Smooth muscle cell (in vitro differentiated cells): ENCODE measurements around the gene LDB2. TPM values are rescaled to one million over a fixed set of nuclear protein-coding genes. Genes with fewer than 3 reads are reported as not detected.
"Not testable (repeated sequence)": the region's sequence is repeated elsewhere in the genome, so short reads cannot be mapped to it uniquely, and the experiment has no call there.

Experiments used
- DNase-seq: peaks from one replicate; lab custom pipeline; 2025; ENCODE audit not compliant: unreplicated experiment; lab: John Stamatoyannopoulos, UW
- H2AFZ ChIP-seq: fragments of 200-600 bp; sonication (generic); 2 replicates; pipeline ENCODE4 v1.6.0; 2016; ENCODE audit warnings: antibody characterized with exemption, low read depth, mild to moderate bottlenecking
- H3F3A ChIP-seq: fragments of 200-600 bp; sonication (generic); 2 replicates; pipeline ENCODE4 v1.6.0; 2017; ENCODE audit warnings: antibody characterized with exemption, low read depth
- H3K27ac ChIP-seq: fragments of 200-600 bp; sonication (generic); 2 replicates; pipeline ENCODE4 v1.5.1; 2016; ENCODE audit warnings: low read depth, mild to moderate bottlenecking
- H3K27me3 ChIP-seq: fragments of 200-600 bp; sonication (generic); 2 replicates; pipeline ENCODE4 v1.6.1; 2016; ENCODE audit warnings: low read depth, mild to moderate bottlenecking
- H3K36me3 ChIP-seq: fragments of 200-600 bp; sonication (generic); 2 replicates; pipeline ENCODE4 v1.5.1; 2016; ENCODE audit warnings: low read depth
- H3K4me1 ChIP-seq: fragments of 200-600 bp; sonication (generic); 2 replicates; pipeline ENCODE4 v1.5.1; 2016; ENCODE audit warnings: low read depth
- H3K4me2 ChIP-seq: fragments of 200-600 bp; sonication (generic); 2 replicates; pipeline ENCODE4 v1.6.0; 2016; ENCODE audit warnings: mild to moderate bottlenecking
- H3K4me3 ChIP-seq: fragments of 200-600 bp; sonication (generic); 2 replicates; pipeline ENCODE4 v1.5.1; 2016; ENCODE audit warnings: mild to moderate bottlenecking
- H3K79me2 ChIP-seq: fragments of 200-600 bp; sonication (generic); 2 replicates; pipeline ENCODE4 v1.6.0; 2016; ENCODE audit warnings: low read depth, mild to moderate bottlenecking
- H3K9ac ChIP-seq: fragments of 200-600 bp; sonication (generic); 2 replicates; pipeline ENCODE4 v1.6.0; 2016; ENCODE audit warnings: low read depth
- H3K9me3 ChIP-seq: fragments of 200-600 bp; sonication (generic); replicated peaks from 2 replicates; pipeline ENCODE4 v1.5.1; 2016; ENCODE audit warnings: low read depth
- H4K20me1 ChIP-seq: fragments of 200-600 bp; sonication (generic); 2 replicates; pipeline ENCODE4 v1.6.0; 2016; ENCODE audit warnings: low read depth
- WGBS: methylation state at CpG from one replicate; pipeline ENCODE4 v1.1.7; 2016; ENCODE audit warnings: low lambda C conversion rate; 5-methylcytosine and 5-hydroxymethylcytosine counted together
- polyA plus RNA-seq: library from polyadenylated mRNA; unstranded; fragments of >200 nt; fragmentation: Nextera tagmentation; extraction: Ambion mirVana; gene quantifications from 2 replicates; pipeline ENCODE4 v1.2.1, GENCODE V29; 2016
- total RNA-seq: library from RNA; depleted of rRNA; stranded (reverse); fragments of >200 nt; gene quantifications from 2 replicates; pipeline ENCODE4 v1.2.3, GENCODE V29; 2014
- TF ChIP-seq, protein P1 (sequence below): fragments of 200-600 bp; sonication (generic); IDR thresholded peaks from 2 replicates; pipeline ENCODE4 v1.5.1; 2017; ENCODE audit warnings: borderline replicate concordance, mild to moderate bottlenecking, antibody characterized with exemption; ENCODE audit not compliant: insufficient read depth, poor library complexity, severe bottlenecking

The LDB2 gene
- total and polyA plus RNA-seq, 2 experiments from 2014 or later, result 30.6 to 61.5 TPM

DNA sequence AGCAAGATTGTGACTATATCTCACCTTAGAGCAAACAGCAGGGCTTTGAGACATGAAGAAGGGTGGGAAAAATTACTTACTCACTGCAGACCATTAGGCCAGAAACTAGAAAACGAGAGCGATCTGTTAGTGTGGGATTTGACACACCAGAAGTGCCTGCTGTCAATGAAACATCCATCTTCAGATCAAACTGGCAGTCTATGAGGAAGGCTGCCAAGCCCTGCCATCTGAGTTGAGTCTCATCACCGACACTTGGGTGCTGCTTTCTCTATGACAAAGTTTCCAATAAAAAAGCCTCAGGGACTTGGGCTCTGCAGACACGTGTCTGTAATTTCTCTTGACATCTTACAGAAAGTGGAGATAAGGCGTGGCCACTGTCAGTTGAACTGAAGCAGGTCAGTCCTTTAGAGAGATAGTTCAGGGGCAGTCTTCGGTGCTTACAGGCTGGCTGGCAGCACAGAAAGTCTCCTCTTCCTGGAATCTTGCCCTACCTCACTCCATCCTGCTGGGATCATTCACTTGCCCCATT is 40.1 kb upstream of the LDB2 start:
- Histone ChIP-seq H3K4me1 (no peaks in the 10 kb centered on the region), H3K27me3 (no peaks in the 10 kb centered on the region), H3K79me2 (no peaks in the 10 kb centered on the region), H4K20me1 (no peaks in the 10 kb centered on the region), H2AFZ (no peak overlapping the region), H3F3A (no peaks in the 10 kb centered on the region), H3K36me3 (no peaks in the 10 kb centered on the region), H3K9ac (no peak overlapping the region), H3K4me2 (no peak overlapping the region), H3K27ac (no peak overlapping the region), H3K9me3 (no peaks in the 10 kb centered on the region), H3K4me3 (no peak overlapping the region)
- no peak for DNase-seq
- TF ChIP-seq, protein P1, sequence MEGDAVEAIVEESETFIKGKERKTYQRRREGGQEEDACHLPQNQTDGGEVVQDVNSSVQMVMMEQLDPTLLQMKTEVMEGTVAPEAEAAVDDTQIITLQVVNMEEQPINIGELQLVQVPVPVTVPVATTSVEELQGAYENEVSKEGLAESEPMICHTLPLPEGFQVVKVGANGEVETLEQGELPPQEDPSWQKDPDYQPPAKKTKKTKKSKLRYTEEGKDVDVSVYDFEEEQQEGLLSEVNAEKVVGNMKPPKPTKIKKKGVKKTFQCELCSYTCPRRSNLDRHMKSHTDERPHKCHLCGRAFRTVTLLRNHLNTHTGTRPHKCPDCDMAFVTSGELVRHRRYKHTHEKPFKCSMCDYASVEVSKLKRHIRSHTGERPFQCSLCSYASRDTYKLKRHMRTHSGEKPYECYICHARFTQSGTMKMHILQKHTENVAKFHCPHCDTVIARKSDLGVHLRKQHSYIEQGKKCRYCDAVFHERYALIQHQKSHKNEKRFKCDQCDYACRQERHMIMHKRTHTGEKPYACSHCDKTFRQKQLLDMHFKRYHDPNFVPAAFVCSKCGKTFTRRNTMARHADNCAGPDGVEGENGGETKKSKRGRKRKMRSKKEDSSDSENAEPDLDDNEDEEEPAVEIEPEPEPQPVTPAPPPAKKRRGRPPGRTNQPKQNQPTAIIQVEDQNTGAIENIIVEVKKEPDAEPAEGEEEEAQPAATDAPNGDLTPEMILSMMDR, result no peak
- 51% methylated on average over 6 of the region's 6 CpGs for WGBS

DNA sequence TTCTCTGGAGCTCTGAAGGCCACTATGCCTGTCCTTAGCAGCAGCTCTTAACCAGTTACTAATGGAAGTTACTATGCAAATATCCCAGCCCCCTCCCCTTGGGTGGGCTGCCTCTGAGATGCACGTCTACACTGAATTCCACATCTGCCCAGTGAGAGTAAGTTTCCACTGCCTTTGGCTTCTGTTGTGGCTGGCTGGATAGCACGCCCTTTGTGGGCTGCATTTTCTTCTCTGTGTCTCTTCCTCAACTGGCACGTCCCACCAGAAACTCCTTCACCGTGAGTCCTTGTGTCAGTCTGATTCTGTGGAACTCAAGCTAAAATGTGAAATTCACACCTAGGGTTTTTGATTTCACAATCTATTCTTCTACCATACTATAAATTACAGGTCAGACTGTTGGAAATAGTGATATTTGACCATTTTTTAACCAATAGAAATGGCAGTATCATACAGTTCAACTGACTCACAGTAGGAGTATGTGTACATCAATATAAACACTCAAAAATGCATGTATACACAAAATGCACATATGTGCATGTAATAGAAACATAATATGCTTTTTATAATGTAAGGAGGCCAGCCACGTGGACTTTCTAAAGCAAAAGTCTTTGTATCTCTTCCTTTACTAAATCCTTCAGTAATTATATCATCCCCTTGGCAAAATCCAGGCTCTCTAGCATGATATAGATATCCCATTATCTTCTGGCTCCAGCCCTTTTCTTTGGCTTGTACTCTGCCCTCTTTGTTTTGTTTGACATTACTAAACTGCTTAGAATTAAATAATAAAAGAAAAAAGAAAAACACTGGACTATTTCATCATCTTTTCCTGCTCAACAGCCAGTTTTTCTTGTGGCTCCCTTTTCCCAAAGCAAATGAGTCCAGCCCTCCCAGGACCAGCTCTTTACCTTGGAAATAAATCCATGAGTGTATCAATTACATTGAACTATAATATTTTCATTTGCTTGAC is 33.2 kb upstream of the LDB2 start:
- no peak overlapping the region for H3K4me3 ChIP-seq
- H4K20me1 ChIP-seq, result no peaks in the 10 kb centered on the region
- H3F3A ChIP-seq, result no peaks in the 10 kb centered on the region
- TF ChIP-seq, protein P1, result no peak
- peak overlapping the region; percentile 31 for H2AFZ ChIP-seq
- 69% methylated on average over 5 of the region's 5 CpGs for WGBS
- H3K4me2 ChIP-seq, result peak overlapping the region; percentile 11
- no peaks in the 10 kb centered on the region for H3K4me1 ChIP-seq
- no peak overlapping the region for H3K9ac ChIP-seq
- H3K27me3 ChIP-seq, result no peaks in the 10 kb centered on the region
- H3K36me3 ChIP-seq, result no peaks in the 10 kb centered on the region
- H3K79me2 ChIP-seq, result no peaks in the 10 kb centered on the region
- H3K27ac ChIP-seq, result no peak overlapping the region
- no peaks in the 10 kb centered on the region for H3K9me3 ChIP-seq
- DNase-seq, result no peak

DNA sequence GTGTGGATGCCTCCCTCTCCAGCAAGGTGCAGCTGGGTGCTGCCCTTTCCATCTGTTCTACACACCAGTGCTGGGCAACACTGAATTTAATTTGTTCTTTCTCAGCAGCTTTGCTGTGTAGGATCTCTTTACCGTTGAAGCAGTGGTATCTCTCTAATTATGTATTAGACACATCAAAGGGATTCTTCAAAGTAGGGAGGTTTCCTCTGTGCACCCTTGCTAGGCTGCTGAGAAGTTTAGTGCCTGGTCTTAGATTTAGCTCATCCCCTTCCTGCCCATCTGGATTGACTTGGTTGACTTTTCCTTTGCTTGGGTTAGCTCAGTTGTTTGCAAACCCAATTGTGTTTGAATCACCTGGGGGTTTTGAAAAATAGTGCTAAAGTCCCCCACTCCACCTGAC is 27.8 kb upstream of the LDB2 start:
- no peak overlapping the region for H3K27ac ChIP-seq
- H2AFZ ChIP-seq, result no peak overlapping the region
- peaks cover 15% of the 10 kb centered on the region for H3K27me3 ChIP-seq
- no peak for DNase-seq
- no peaks in the 10 kb centered on the region for H3K4me1 ChIP-seq
- no peak overlapping the region for H3K9ac ChIP-seq
- H3K36me3 ChIP-seq, result no peaks in the 10 kb centered on the region
- TF ChIP-seq, protein P1, result no peak
- no peak overlapping the region for H3K4me3 ChIP-seq
- no peak overlapping the region for H3K4me2 ChIP-seq
- H4K20me1 ChIP-seq, result no peaks in the 10 kb centered on the region
- no peaks in the 10 kb centered on the region for H3F3A ChIP-seq
- H3K9me3 ChIP-seq, result no peaks in the 10 kb centered on the region
- 52% methylated on average over 1 of the region's 1 CpG for WGBS
- H3K79me2 ChIP-seq, result no peaks in the 10 kb centered on the region

DNA sequence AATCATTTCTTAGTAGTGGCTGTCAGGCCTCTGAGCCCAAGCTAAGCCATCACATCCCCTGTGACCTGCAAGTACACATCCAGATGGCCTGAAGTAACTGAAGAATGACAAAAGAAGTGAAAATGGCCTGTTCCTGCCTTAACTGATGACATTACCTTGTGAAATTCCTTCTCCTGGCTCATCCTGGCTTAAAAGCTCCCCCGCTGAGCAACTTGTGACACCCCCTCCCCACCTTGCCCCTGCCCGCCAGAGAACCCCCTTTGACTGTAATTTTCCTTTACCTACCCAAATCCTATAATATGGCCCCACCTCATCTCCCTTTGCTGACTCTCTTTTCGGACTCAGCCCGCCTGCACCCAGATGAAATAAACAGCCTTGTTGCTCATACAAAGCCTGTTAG is 20.3 kb upstream of the LDB2 start:
- WGBS, result 81% methylated on average over 4 of the region's 4 CpGs

More for the DNA sequence above, 20.3 kb upstream of the LDB2 start:
- not testable (repeated sequence) for H2AFZ ChIP-seq, H3K9ac ChIP-seq, H4K20me1 ChIP-seq, H3K79me2 ChIP-seq, H3K4me1 ChIP-seq, H3K36me3 ChIP-seq, H3K9me3 ChIP-seq, H3K27ac ChIP-seq, H3K4me2 ChIP-seq, H3K4me3 ChIP-seq, H3F3A ChIP-seq, H3K27me3 ChIP-seq, DNase-seq
